H1 (cell line): Measurements from ENCODE around the gene ONECUT3.

Experiments used
- EZH2 ChIP-seq: fragments of 200-600 bp; sonication (generic); IDR thresholded peaks from 2 replicates; pipeline ENCODE4 v1.7.1; 2012; ENCODE audit warnings: low read depth, mild to moderate bottlenecking, moderate library complexity, low read length, inconsistent platforms; ENCODE audit not compliant: severe bottlenecking
- POLR2A ChIP-seq, 2 experiments: IDR thresholded peaks; 1 replicate in 1 of 2; 2 replicates in 1 of 2; pipeline ENCODE4 v1.6.1; 2011; ENCODE audit warnings: low read depth in 2 of 2, low read length in 2 of 2, mild to moderate bottlenecking in 2 of 2; ENCODE audit errors: control extremely low read depth in 1 of 2
- SUZ12 ChIP-seq: fragments of 200-600 bp; sonication (generic); IDR thresholded peaks from 2 replicates; pipeline ENCODE4 v1.6.1; 2012; ENCODE audit warnings: mild to moderate bottlenecking, inconsistent platforms, low read length, moderate library complexity, mixed read lengths
- TCF12 ChIP-seq: IDR thresholded peaks from 2 replicates; pipeline ENCODE4 v1.6.1; 2011; ENCODE audit warnings: low read depth, mild to moderate bottlenecking, low read length
- TF ChIP-seq, protein P1 (sequence below), 3 experiments: IDR thresholded peaks; 1 replicate in 2 of 3; 2 replicates in 1 of 3; pipeline versions ENCODE4 v1.5.1 to v1.6.1; 2011; ENCODE audit warnings: low read length in 3 of 3, mild to moderate bottlenecking in 3 of 3, inconsistent platforms in 2 of 3, low read depth in 1 of 3, moderate library complexity in 1 of 3; ENCODE audit not compliant: insufficient read depth in 1 of 3; ENCODE audit errors: control extremely low read depth in 1 of 3

- TF ChIP-seq TCF12 (no peak), EZH2 (no peak), SUZ12 (no peak), POLR2A (IDR thresholded peaks at IDR 0.05; ENCODE audit: control extremely low read depth in 1 of 2, low read depth in 2 of 2, low read length in 2 of 2) (no peak)
- TF ChIP-seq, protein P1, sequence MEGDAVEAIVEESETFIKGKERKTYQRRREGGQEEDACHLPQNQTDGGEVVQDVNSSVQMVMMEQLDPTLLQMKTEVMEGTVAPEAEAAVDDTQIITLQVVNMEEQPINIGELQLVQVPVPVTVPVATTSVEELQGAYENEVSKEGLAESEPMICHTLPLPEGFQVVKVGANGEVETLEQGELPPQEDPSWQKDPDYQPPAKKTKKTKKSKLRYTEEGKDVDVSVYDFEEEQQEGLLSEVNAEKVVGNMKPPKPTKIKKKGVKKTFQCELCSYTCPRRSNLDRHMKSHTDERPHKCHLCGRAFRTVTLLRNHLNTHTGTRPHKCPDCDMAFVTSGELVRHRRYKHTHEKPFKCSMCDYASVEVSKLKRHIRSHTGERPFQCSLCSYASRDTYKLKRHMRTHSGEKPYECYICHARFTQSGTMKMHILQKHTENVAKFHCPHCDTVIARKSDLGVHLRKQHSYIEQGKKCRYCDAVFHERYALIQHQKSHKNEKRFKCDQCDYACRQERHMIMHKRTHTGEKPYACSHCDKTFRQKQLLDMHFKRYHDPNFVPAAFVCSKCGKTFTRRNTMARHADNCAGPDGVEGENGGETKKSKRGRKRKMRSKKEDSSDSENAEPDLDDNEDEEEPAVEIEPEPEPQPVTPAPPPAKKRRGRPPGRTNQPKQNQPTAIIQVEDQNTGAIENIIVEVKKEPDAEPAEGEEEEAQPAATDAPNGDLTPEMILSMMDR (IDR thresholded peaks at IDR 0.05; ENCODE audit: control extremely low read depth in 1 of 3, insufficient read depth in 1 of 3, low read depth in 1 of 3, low read length in 3 of 3) = no peak
Observed at GRCh38 chr19:1766800-1767352, 13.6 kb downstream of the ONECUT3 start.
